A549 (cell line): ENCODE results near the gene MEG3.

Experiments
- BCL3 ChIP-seq: fragments of >200 bp; sonication (Bioruptor Twin); formaldehyde crosslinking; IDR thresholded peaks from 3 replicates; pipeline ENCODE4 v1.6.1; 2016
- CBX2 ChIP-seq: fragments of 200-600 bp; sonication (generic); IDR thresholded peaks from 2 replicates; pipeline ENCODE4 v1.6.1; 2016; ENCODE audit warnings: low read depth, mild to moderate bottlenecking, borderline replicate concordance
- CTCF ChIP-seq: fragments of >200 bp; sonication (Bioruptor Twin); formaldehyde crosslinking; IDR thresholded peaks from 3 replicates; pipeline ENCODE4 v1.5.1; 2016
- EP300 ChIP-seq, 2 experiments: fragments of >200 bp; sonication (Bioruptor Twin); formaldehyde crosslinking; IDR thresholded peaks; 2 replicates in 1 of 2; 3 replicates in 1 of 2; pipeline ENCODE4 v1.6.1; 2016 to 2017
- HDAC2 ChIP-seq: fragments of 200-600 bp; sonication (generic); IDR thresholded peaks from 2 replicates; pipeline ENCODE4 v1.6.1; 2016
- MYC ChIP-seq: IDR thresholded peaks from 2 replicates; pipeline ENCODE4 v1.6.1; 2012; ENCODE audit warnings: mild to moderate bottlenecking, inconsistent platforms, low read length, improper control_type of control experiment, borderline replicate concordance
- NFE2L2 ChIP-seq: fragments of 150-350 bp; conservative IDR thresholded peaks from 2 replicates; pipeline ENCODE4 v1.6.1; 2014; ENCODE audit warnings: low read length
- POLR2A ChIP-seq: IDR thresholded peaks from 2 replicates; pipeline ENCODE4 v1.6.1; 2012; ENCODE audit warnings: mild to moderate bottlenecking, low read length
- RAD21 ChIP-seq, 2 experiments: fragments of >200 bp in 1 of 2; sonication (Bioruptor Twin) in 1 of 2; formaldehyde crosslinking in 1 of 2; IDR thresholded peaks in 1 of 2; conservative IDR thresholded peaks in 1 of 2; 2 replicates in 1 of 2; 3 replicates in 1 of 2; pipeline ENCODE4 v1.6.1; 2012 to 2018; ENCODE audit warnings: inconsistent platforms in 1 of 2
- RCOR1 ChIP-seq: fragments of 150-350 bp; IDR thresholded peaks from 2 replicates; pipeline ENCODE4 v1.6.1; 2014; ENCODE audit warnings: antibody characterized with exemption, low read length, low read depth
- RFX5 ChIP-seq: fragments of 450-650 bp; IDR thresholded peaks from 2 replicates; pipeline ENCODE4 v1.7.1; 2014; ENCODE audit warnings: antibody characterized with exemption, mild to moderate bottlenecking, moderate library complexity
- SMC3 ChIP-seq: fragments of >200 bp; sonication (Bioruptor Twin); formaldehyde crosslinking; IDR thresholded peaks from 3 replicates; pipeline ENCODE4 v1.6.1; 2018; ENCODE audit warnings: inconsistent platforms
- SREBF2 ChIP-seq: fragments of 450-650 bp; IDR thresholded peaks from 2 replicates; pipeline ENCODE4 v1.6.1; 2014; ENCODE audit warnings: mild to moderate bottlenecking, moderate library complexity
- TP53 ChIP-seq: fragments of 250-450 bp; sonication (Bioruptor Pico); IDR thresholded peaks from 2 replicates; pipeline ENCODE4 v1.5.0; 2021; ENCODE audit warnings: mild to moderate bottlenecking, moderate library complexity

- TF ChIP-seq MYC, result no peak
- no peak for TF ChIP-seq EP300 (IDR thresholded peaks at IDR 0.05)
- no peak for TF ChIP-seq CTCF
- TF ChIP-seq POLR2A, result no peak
- TF ChIP-seq HDAC2, result no peak
- no peak for TF ChIP-seq RCOR1
- no peak for TF ChIP-seq NFE2L2
- TF ChIP-seq CBX2, result no peak
- TF ChIP-seq TP53 (CRISPR knock-in tag), result no peak
- no peak for TF ChIP-seq RAD21 (conservative IDR thresholded peaks at IDR 0.05 in 1 of 2, IDR thresholded peaks at IDR 0.05 in 1 of 2)
- no peak for TF ChIP-seq RFX5
- no peak for TF ChIP-seq SREBF2
- TF ChIP-seq SMC3, result no peak
- TF ChIP-seq BCL3, result no peak
Observed at GRCh38 chr14:100864960-100865681, 39.2 kb downstream of the MEG3 start.
